Esophagus squamous epithelium (tissue), 5 donors: ENCODE data around the gene SUN3. TPM values are rescaled to one million over a fixed set of nuclear protein-coding genes. Genes with fewer than 3 reads are reported as not detected.
A peak's percentile ranks its signal among the peaks of the same experiment; 100 is the strongest.

ENCODE experiments used
- DNase-seq: peaks from one replicate; lab custom pipeline; 2025; lab: John Stamatoyannopoulos, UW
- H3K27ac ChIP-seq, 4 donors: fragments of 200-600 bp; sonication (generic); one replicate each; pipeline ENCODE4 v1.5.1; 2016 to 2019; ENCODE audit warnings: mild to moderate bottlenecking in 1 of 4
- H3K27me3 ChIP-seq, 4 donors: fragments of 200-600 bp; sonication (generic); 1 replicate in 3 of 4; 2 replicates in 1 of 4; pipeline versions ENCODE4 v1.5.1 to v1.6.0; 2017 to 2021; ENCODE audit warnings: antibody characterized with exemption in 1 of 4
- H3K36me3 ChIP-seq, 3 donors: fragments of 200-600 bp; sonication (generic); one replicate each; pipeline ENCODE4 v1.5.1; 2016 to 2019
- H3K4me1 ChIP-seq, 3 donors: fragments of 200-600 bp; sonication (generic); one replicate each; pipeline ENCODE4 v1.5.1; 2017 to 2019
- H3K4me3 ChIP-seq, 4 donors: fragments of 200-600 bp; sonication (generic); 1 replicate in 3 of 4; 2 replicates in 1 of 4; pipeline ENCODE4 v1.5.1; 2016 to 2019; ENCODE audit warnings: mild to moderate bottlenecking in 2 of 4, moderate library complexity in 1 of 4
- H3K9me3 ChIP-seq, 3 donors: fragments of 200-600 bp; sonication (generic); one replicate each; pipeline ENCODE4 v1.5.1; 2016 to 2019
- CTCF ChIP-seq, 6 experiments: fragments of 450-650 bp in 4 of 6; fragments of 200-600 bp in 2 of 6; sonication (generic) in 2 of 6; IDR thresholded peaks; one replicate each; pipeline ENCODE4 v1.5.1; 2016 to 2019; ENCODE audit warnings: antibody characterized with exemption in 6 of 6, mild to moderate bottlenecking in 4 of 6, moderate library complexity in 4 of 6
- POLR2A ChIP-seq, 4 donors: fragments of 450-650 bp; IDR thresholded peaks; one replicate each; pipeline ENCODE4 v1.6.1; 2017; ENCODE audit warnings: antibody characterized with exemption in 4 of 4, mild to moderate bottlenecking in 4 of 4, moderate library complexity in 3 of 4
- WGBS, 2 donors: methylation state at CpG; one replicate each; pipeline ENCODE4 v1.1.5; 2018; 5-methylcytosine and 5-hydroxymethylcytosine counted together
- intact Hi-C: fragments of 100-400 bp; cut with DNase I; formaldehyde crosslinking; loops from one replicate; pipeline ENCODE4 v1.15.0; 2022
- total RNA-seq, 4 donors: library from RNA; depleted of rRNA; stranded (reverse); fragments of >200 nt; gene quantifications; one replicate each; pipeline ENCODE4 v1.1.0, GENCODE V29; 2016
- donor health status: DM: yes; HTN: yes; CAD: no.

SUN3 gene
- total RNA-seq, 4 donors from 2014 or later: not detected

DNA sequence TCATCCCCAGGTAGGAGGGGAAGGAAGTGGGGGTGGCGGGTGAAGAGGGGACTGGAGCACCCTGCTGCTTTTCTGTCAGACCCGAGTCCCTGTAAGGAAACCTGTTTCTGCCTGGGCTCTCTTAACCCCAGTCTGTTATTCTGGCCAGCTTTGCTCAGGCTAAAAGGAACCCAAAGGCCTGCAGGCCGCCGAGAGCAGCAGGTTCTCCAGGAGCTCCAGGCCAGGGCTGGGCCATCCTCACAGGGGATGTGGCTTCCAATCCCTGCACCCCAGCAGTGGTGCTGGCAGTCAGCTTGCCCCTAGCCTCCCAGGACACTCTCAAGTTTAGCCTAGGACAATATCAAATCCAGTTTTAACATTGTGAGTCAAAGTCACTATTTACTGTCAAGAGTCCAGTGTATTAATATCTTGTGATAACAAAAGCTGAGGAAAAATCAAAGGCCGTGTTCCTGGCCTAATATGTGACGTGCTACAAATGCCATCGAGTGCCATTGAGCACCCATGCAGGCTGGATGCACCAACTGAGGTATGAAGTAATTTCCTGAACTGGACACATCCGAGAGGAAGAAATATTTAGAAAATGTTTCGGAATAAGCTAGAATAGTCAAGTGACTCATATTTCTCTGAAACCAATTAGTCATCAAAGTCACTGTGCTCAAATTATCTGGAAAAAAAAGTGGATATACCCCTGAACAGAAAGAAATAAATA lies 87.6 kb downstream of the SUN3 start:
- DNase-seq: no peak
- WGBS, 2 donors: 45 to 55% methylated on average over 9 of the region's 9 CpGs
- H3K27me3 ChIP-seq: no peaks in the 10 kb centered on the region
- TF ChIP-seq CTCF (IDR thresholded peaks at IDR 0.05): no peak
- no peak for TF ChIP-seq POLR2A (IDR thresholded peaks at IDR 0.05)
- H3K36me3 ChIP-seq: no peaks in the 10 kb centered on the region
- H3K4me3 ChIP-seq: no peak overlapping the region
- peak overlapping the region; percentile 60 to 85 (median 72) for H3K27ac ChIP-seq
- H3K9me3 ChIP-seq: no peaks in the 10 kb centered on the region
- peaks cover 0 to 12% (median 9%) of the 10 kb centered on the region in 3 donors for H3K4me1 ChIP-seq
- intact Hi-C loops: no loop called here

DNA sequence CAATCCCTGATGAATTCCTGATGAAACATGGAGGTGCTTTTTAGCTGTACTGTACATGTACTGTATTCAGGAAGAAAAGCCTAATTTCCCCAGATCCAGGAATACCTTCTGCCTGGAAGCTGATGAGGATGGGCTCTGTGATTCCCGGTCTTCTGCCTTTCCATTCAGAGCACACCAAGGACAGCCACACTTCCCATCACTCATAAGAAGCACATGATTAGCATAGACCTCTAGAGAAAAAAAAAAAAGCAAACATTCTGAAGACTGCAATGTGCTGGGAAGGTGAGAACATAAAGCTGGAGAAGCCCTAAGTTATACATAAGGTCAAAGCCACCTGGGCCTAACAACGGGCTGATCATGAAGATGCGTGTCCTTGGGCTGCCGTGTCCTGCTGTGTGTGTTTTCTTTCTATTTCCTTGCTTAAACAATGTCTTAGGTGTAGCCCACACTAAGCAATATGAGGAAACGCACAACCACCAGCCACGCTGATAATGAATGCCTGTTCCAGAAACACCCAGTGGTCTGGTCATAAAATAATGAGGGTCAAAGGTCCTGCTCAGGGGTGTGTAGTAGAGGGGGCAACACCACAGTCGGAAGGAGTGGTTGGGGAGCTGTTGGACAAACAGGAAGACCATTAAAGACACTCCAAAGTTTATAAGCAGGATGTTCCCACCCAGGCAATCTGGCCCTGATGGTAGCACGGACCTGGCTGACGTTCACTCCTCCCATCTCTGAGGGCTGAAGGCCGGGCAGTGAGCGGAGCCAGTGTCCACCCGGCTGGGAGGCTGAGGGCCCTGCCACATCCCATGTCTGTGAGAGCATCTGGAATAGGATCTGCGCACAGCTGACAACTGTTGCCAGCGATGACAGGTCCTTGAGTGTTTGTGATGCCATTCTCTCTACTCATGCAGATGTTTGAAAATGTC lies 88.6 kb downstream of the SUN3 start:
- intact Hi-C loops: no loop called here
- 78 to 82% methylated on average over 8 to 9 of the region's 14 CpGs for WGBS, 2 donors
- H3K4me1 ChIP-seq: peaks cover 0 to 12% (median 9%) of the 10 kb centered on the region in 3 donors

DNA sequence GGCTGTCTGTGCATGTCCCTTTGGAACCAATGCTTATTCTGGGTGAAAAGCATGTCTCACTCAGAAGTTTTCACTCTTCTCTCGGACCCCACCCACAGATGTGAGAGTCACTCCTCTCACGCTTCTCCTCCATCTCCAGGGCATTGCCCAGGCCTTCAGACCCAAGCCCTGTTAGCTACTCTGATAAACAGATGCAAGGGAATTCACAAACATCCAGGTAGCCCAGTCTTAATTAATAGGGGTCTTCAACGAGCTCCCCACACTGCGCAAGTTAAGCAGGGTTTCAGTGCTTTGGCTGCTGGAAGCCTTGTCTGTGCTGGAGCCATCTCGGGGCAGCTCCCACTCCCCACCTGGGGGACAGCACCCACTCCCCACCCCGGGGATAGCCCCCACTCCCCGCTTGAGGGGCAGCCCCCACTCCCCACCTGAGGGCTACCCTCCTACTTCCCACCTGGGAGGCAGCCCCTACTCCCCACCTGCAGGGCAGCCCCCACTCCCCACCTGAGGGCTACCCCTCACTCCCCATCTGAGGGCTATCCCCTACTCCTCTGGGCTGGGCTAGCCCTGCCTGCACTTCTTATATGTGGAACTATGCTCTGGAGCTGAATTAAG lies 89.4 kb downstream of the SUN3 start:
- peak overlapping the region in 3 of 4 donors; percentile 4 to 85 (median 78) for H3K27ac ChIP-seq
- no peaks in the 10 kb centered on the region for H3K27me3 ChIP-seq
- WGBS, 2 donors: 89 to 90% methylated on average over 2 to 7 of the region's 7 CpGs
- TF ChIP-seq POLR2A (IDR thresholded peaks at IDR 0.05) (no peak), CTCF (IDR thresholded peaks at IDR 0.05) (no peak)
- intact Hi-C loops: no loop called here
- H3K9me3 ChIP-seq: no peaks in the 10 kb centered on the region
- H3K4me3 ChIP-seq: no peak overlapping the region
- no peaks in the 10 kb centered on the region for H3K36me3 ChIP-seq
- H3K4me1 ChIP-seq: peaks cover 0 to 12% (median 9%) of the 10 kb centered on the region in 3 donors
- DNase-seq: no peak

More for the DNA sequence above, 88.6 kb downstream of the SUN3 start:
- TF ChIP-seq CTCF (IDR thresholded peaks at IDR 0.05) (no peak), POLR2A (IDR thresholded peaks at IDR 0.05) (no peak)
- Histone ChIP-seq H3K27ac (peak overlapping the region; percentile 60 to 85 (median 72)), H3K27me3 (no peaks in the 10 kb centered on the region), H3K9me3 (no peaks in the 10 kb centered on the region), H3K4me3 (no peak overlapping the region), H3K36me3 (no peaks in the 10 kb centered on the region)
- no peak for DNase-seq

DNA sequence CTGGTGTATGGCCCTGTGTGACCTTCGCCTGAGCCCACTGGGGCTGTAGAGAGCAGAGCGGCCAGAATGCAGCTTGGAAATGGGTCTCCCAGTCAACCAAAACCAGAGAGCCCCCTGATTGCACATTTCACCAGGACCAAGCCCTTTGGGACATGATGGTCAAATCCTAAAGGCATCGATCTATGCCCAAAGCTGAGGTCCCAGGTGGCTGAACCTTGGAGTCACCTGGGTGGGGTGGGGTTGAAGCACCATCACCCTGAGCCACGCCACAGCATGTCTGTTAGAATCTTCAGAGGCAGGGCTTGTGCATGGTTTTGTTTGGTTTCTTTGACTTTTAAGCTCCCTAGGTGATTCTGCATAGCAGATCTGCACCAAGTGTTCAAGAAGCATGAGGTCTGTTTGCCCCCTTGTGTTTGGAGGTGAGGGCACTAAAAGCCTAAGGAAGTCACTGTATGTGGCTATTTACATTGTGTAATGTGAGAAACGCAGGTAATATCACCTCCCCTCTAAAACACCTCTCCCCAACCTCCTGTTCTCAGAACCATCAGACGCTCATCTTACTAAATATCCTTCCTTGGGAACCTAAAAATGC lies 90.2 kb downstream of the SUN3 start:
- WGBS, 2 donors: 83 to 94% methylated on average over 5 to 6 of the region's 6 CpGs

More for the DNA sequence above, 90.2 kb downstream of the SUN3 start:
- Histone ChIP-seq H3K36me3 (no peaks in the 10 kb centered on the region), H3K27me3 (no peaks in the 10 kb centered on the region), H3K9me3 (no peaks in the 10 kb centered on the region), H3K4me3 (no peak overlapping the region), H3K27ac (no peak overlapping the region), H3K4me1 (peaks cover 0 to 12% (median 9%) of the 10 kb centered on the region in 3 donors)
- intact Hi-C loops: no loop called here
- no peak for DNase-seq
- TF ChIP-seq POLR2A (IDR thresholded peaks at IDR 0.05) (no peak), CTCF (IDR thresholded peaks at IDR 0.05) (no peak)
